HL-60 (cell line): ENCODE data around the gene DPAGT1.

Source experiments
- CTCF ChIP-seq: IDR thresholded peaks from one replicate; pipeline ENCODE4 v1.5.1; 2011; ENCODE audit warnings: low read length, control low read depth, inconsistent platforms; ENCODE audit not compliant: insufficient read depth
- POLR2AphosphoS5 ChIP-seq: IDR thresholded peaks from 2 replicates; pipeline ENCODE4 v1.6.1; 2012; ENCODE audit warnings: low read depth
- REST ChIP-seq: IDR thresholded peaks from 2 replicates; pipeline ENCODE4 v1.6.1; 2012; ENCODE audit warnings: low read depth; ENCODE audit not compliant: insufficient replicate concordance
- SPI1 ChIP-seq: IDR thresholded peaks from 2 replicates; pipeline ENCODE4 v1.6.1; 2012; ENCODE audit warnings: low read depth, mild to moderate bottlenecking, borderline replicate concordance

GRCh38 chr11:119052163-119052814 is 49.4 kb downstream of the DPAGT1 start:
- no peak for TF ChIP-seq CTCF
- TF ChIP-seq REST, result no peak
- no peak for TF ChIP-seq SPI1
- no peak for TF ChIP-seq POLR2AphosphoS5
